ENCODE results near the gene SLC6A6. TPM values are rescaled to one million over a fixed set of nuclear protein-coding genes. Genes with fewer than 3 reads are reported as not detected.

Gene SLC6A6
- total RNA-seq, 2 donors from 2014 or later = 43.1 to 56.5 TPM

DNA sequence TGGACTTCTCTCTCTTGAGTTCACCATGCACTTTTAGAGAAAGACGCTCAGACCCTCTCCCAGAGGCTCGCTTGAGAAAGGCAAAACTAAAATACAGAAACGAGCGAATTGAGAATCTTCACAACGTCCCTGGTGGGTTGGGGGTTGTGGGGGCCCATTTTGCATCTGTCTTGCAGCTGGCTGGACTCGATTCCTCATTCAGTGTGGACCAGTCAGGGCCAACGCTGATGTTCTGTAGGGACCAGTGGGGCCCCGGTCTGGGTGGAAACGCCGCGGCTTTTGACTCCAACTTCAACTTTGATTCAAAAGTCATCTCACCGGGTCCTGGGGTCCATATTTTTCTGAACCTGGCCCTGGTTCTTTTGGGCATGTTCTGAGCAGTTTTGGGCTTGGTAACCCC lies 68.1 kb downstream of the SLC6A6 start:
- Mint-ChIP-seq H3K27me3 (ENCODE audit: insufficient read depth) (no peaks in the 10 kb centered on the region), H3K36me3 (ENCODE audit: low read depth) (peaks cover 41% of the 10 kb centered on the region), H3K4me3 (no peak overlapping the region), H3K27ac (no peak overlapping the region), H3K4me1 (no peaks in the 10 kb centered on the region), H3K9me3 (no peaks in the 10 kb centered on the region)
- no peaks in the 10 kb centered on the region for H3K9me3 ChIP-seq (ENCODE audit: control insufficient read depth, low read length)
- no peak overlapping the region for H3K4me3 ChIP-seq (ENCODE audit: low read length)
- H3K9ac ChIP-seq (ENCODE audit: extremely low read depth, low read length, poor library complexity, severe bottlenecking) = no peak overlapping the region
- 94% methylated on average over 10 to 12 of the region's 12 CpGs for WGBS, 2 experiments (ENCODE audit: insufficient coverage in 1 of 2, insufficient read length in 1 of 2)
- H3K4me1 ChIP-seq (ENCODE audit: control insufficient read depth, insufficient read depth, low read length) = no peaks in the 10 kb centered on the region
- H3K36me3 ChIP-seq (ENCODE audit: control insufficient read depth, insufficient read depth, low read length) = peaks cover 13% of the 10 kb centered on the region
- TF ChIP-seq CTCF (conservative IDR thresholded peaks at IDR 0.05) = no peak
- no peak for DNase-seq
- no peak overlapping the region for H3K27ac ChIP-seq (ENCODE audit: low read depth, low read length)
- H3K27me3 ChIP-seq (ENCODE audit: control insufficient read depth, insufficient read depth, low read length, poor library complexity, severe bottlenecking) = no peaks in the 10 kb centered on the region

DNA sequence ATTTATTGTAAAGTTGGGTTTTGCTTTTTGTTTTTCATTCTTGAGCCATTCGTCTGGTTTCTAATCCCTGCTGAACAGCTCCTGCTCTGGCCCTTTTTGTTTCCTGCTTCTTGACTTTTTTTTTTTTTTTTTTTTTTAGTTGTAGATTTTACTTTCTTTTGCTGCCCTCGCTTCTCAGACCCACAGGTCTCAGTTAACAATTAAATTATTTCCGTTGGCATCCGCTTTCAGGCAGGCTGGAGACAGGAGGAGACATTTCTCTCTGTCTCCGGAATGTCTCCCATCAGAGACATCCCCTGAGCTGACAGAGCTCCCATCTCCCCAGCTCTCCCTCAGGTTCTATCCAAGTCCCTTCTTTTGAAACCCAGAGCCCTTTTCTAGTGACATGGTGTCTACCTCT lies 68.6 kb downstream of the SLC6A6 start:
- Histone ChIP-seq H3K9me3 (ENCODE audit: control insufficient read depth, low read length) (no peaks in the 10 kb centered on the region), H3K27me3 (ENCODE audit: control insufficient read depth, insufficient read depth, low read length, poor library complexity, severe bottlenecking) (no peaks in the 10 kb centered on the region), H3K4me3 (ENCODE audit: low read length) (no peak overlapping the region), H3K36me3 (ENCODE audit: control insufficient read depth, insufficient read depth, low read length) (peaks cover 12% of the 10 kb centered on the region), H3K4me1 (ENCODE audit: control insufficient read depth, insufficient read depth, low read length) (no peaks in the 10 kb centered on the region), H3K9ac (ENCODE audit: extremely low read depth, low read length, poor library complexity, severe bottlenecking) (no peak overlapping the region), H3K27ac (ENCODE audit: low read depth, low read length) (no peak overlapping the region)
- H3K27ac Mint-ChIP-seq = no peak overlapping the region
- TF ChIP-seq CTCF (conservative IDR thresholded peaks at IDR 0.05) = no peak
- no peaks in the 10 kb centered on the region for H3K9me3 Mint-ChIP-seq
- no peaks in the 10 kb centered on the region for H3K4me1 Mint-ChIP-seq
- H3K27me3 Mint-ChIP-seq (ENCODE audit: insufficient read depth) = no peaks in the 10 kb centered on the region
- H3K4me3 Mint-ChIP-seq = no peak overlapping the region
- 95 to 96% methylated on average over 4 to 5 of the region's 5 CpGs for WGBS, 2 experiments (ENCODE audit: insufficient coverage in 1 of 2, insufficient read length in 1 of 2)
- DNase-seq = no peak
- H3K36me3 Mint-ChIP-seq (ENCODE audit: low read depth) = peaks cover 43% of the 10 kb centered on the region

DNA sequence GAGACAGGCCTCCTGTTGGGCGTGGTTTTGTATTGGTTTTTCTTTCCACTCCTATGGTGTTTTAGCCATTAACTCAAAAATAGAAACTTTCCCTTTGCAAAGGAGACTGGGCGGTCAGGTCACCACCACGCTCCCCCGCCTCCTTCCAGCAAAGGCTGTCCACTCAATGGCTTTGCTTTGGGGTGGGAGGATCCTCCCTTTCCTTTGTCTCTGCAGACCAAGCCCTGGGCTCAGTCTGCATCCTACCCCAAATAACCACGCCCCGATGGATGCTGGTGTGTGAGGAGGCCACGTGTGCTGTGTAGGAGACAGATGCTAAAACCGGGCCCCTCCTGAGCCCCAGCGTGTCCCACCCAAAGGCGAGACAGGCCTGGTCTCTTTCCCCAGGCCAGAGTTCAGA lies 69.3 kb downstream of the SLC6A6 start:
- no peaks in the 10 kb centered on the region for H3K9me3 Mint-ChIP-seq
- H3K4me1 Mint-ChIP-seq = no peaks in the 10 kb centered on the region
- DNase-seq = no peak
- Histone ChIP-seq H3K9ac (ENCODE audit: extremely low read depth, low read length, poor library complexity, severe bottlenecking) (no peak overlapping the region), H3K27ac (ENCODE audit: low read depth, low read length) (no peak overlapping the region), H3K36me3 (ENCODE audit: control insufficient read depth, insufficient read depth, low read length) (peaks cover 12% of the 10 kb centered on the region), H3K4me1 (ENCODE audit: control insufficient read depth, insufficient read depth, low read length) (no peaks in the 10 kb centered on the region), H3K27me3 (ENCODE audit: control insufficient read depth, insufficient read depth, low read length, poor library complexity, severe bottlenecking) (no peaks in the 10 kb centered on the region), H3K4me3 (ENCODE audit: low read length) (no peak overlapping the region), H3K9me3 (ENCODE audit: control insufficient read depth, low read length) (no peaks in the 10 kb centered on the region)
- peaks cover 40% of the 10 kb centered on the region for H3K36me3 Mint-ChIP-seq (ENCODE audit: low read depth)
- no peaks in the 10 kb centered on the region for H3K27me3 Mint-ChIP-seq (ENCODE audit: insufficient read depth)
- 92 to 95% methylated on average over 4 to 10 of the region's 10 CpGs for WGBS, 2 experiments (ENCODE audit: insufficient coverage in 1 of 2, insufficient read length in 1 of 2)
- no peak overlapping the region for H3K4me3 Mint-ChIP-seq
- H3K27ac Mint-ChIP-seq = no peak overlapping the region
- no peak for TF ChIP-seq CTCF (conservative IDR thresholded peaks at IDR 0.05)

All from endodermal cell (in vitro differentiated cells).